GM13976 (cell line): ENCODE data around the gene SNAP91.

Experiments
- DNase-seq: peaks from one replicate; pipeline ENCODE4 v3.0.0; 2012; ENCODE audit warnings: low spot score
- CTCF ChIP-seq: IDR thresholded peaks from 2 replicates; pipeline ENCODE4 v1.5.1; 2012; ENCODE audit warnings: borderline replicate concordance, mild to moderate bottlenecking; ENCODE audit not compliant: insufficient read depth; ENCODE audit errors: extremely low read depth, missing control alignments, control extremely low read depth
- in situ Hi-C: fragments of 300-500 bp; cut with MboI; formaldehyde crosslinking; loops from one replicate; pipeline ENCODE4 v1.12.0; 2022; ENCODE audit warnings: low sequenced_read_pairs, mixed read lengths, inconsistent platforms; ENCODE audit not compliant: unreplicated experiment

Gene SNAP91

GRCh38 chr6:83707829-83708545 lies 914 bp downstream of the SNAP91 start:
- DNase-seq, result peak; percentile 21
- in situ Hi-C loops, result no loop called here
- no peak for TF ChIP-seq CTCF

- in situ Hi-C loops, result no loop called here
- no peak for DNase-seq
- no peak for TF ChIP-seq CTCF
These were observed 6.2 kb downstream of the SNAP91 start for GRCh38 chr6:83702749-83703148.

- no peak for DNase-seq
- no peak for TF ChIP-seq CTCF
- in situ Hi-C loops, result no loop called here
These were observed 6.8 kb downstream of the SNAP91 start for GRCh38 chr6:83702077-83702476.

GRCh38 chr6:83696674-83697073 lies 12.2 kb downstream of the SNAP91 start:
- no peak for DNase-seq
- in situ Hi-C loops, result no loop called here
- TF ChIP-seq CTCF, result no peak

- TF ChIP-seq CTCF, result no peak
- in situ Hi-C loops, result no loop called here
- no peak for DNase-seq
These were observed 23.4 kb downstream of the SNAP91 start for GRCh38 chr6:83685481-83685880.

GRCh38 chr6:83677791-83678190 lies 31.1 kb downstream of the SNAP91 start:
- in situ Hi-C loops, result no loop called here
- no peak for TF ChIP-seq CTCF
- no peak for DNase-seq
